GM18519 (cell line): ENCODE results near the gene C2CD4A.
"Not testable (repeated sequence)": the region's sequence is repeated elsewhere in the genome, so short reads cannot be mapped to it uniquely, and the experiment has no call there.

Experiments
- ATAC-seq: cut with Tn5 transposase; IDR thresholded peaks from one replicate; pipeline ENCODE4 v1.9.1; 2021; ENCODE audit warnings: mild to moderate bottlenecking, moderate library complexity; ENCODE audit not compliant: unreplicated experiment, low FRiP score

Gene C2CD4A

GRCh38 chr15:62066663-62067447 lies at the start of gene C2CD4A:
TSS of gene C2CD4A (plus strand) at chr15:62066977. CDS start at chr15:62067614, 637 bp downstream.
- ATAC-seq = no peak

- no peak for ATAC-seq
These were observed 46.1 kb upstream of the C2CD4A start for GRCh38 chr15:62020576-62021160.

GRCh38 chr15:62021991-62022600 lies 44.7 kb upstream of the C2CD4A start:
- ATAC-seq = no peak

- ATAC-seq = no peak
These were observed 40.1 kb upstream of the C2CD4A start for GRCh38 chr15:62026487-62027262.

- ATAC-seq = no peak
These were observed 39.6 kb upstream of the C2CD4A start for GRCh38 chr15:62027263-62027565.

GRCh38 chr15:62027916-62028315 lies 38.9 kb upstream of the C2CD4A start:
- ATAC-seq = no peak

- no peak for ATAC-seq
These were observed 31.4 kb upstream of the C2CD4A start for GRCh38 chr15:62035256-62035924.

- ATAC-seq = no peak
These were observed 20.6 kb upstream of the C2CD4A start for GRCh38 chr15:62046078-62046743.

GRCh38 chr15:62047282-62047827 lies 19.4 kb upstream of the C2CD4A start:
- no peak for ATAC-seq

- not testable (repeated sequence) for ATAC-seq
These were observed 18.5 kb upstream of the C2CD4A start for GRCh38 chr15:62048254-62048653.

- ATAC-seq = no peak
These were observed 16.7 kb upstream of the C2CD4A start for GRCh38 chr15:62050115-62050514.

GRCh38 chr15:62051166-62051565 lies 15.6 kb upstream of the C2CD4A start:
- no peak for ATAC-seq

- no peak for ATAC-seq
These were observed 14.1 kb upstream of the C2CD4A start for GRCh38 chr15:62052713-62053112.

GRCh38 chr15:62053439-62054085 lies 13.2 kb upstream of the C2CD4A start:
- no peak for ATAC-seq

GRCh38 chr15:62054979-62055378 lies 11.8 kb upstream of the C2CD4A start:
- no peak for ATAC-seq

- no peak for ATAC-seq
These were observed 9.3 kb upstream of the C2CD4A start for GRCh38 chr15:62057341-62057980.

- ATAC-seq = no peak
These were observed 8.3 kb upstream of the C2CD4A start for GRCh38 chr15:62058327-62059028.

- no peak for ATAC-seq
These were observed 7.5 kb upstream of the C2CD4A start for GRCh38 chr15:62059108-62059815.
